GM12875 (cell line): ENCODE data around the gene MMS19.

ENCODE experiments used
- H3K4me3 ChIP-seq: one replicate; pipeline ENCODE4 v1.5.1; 2011; ENCODE audit warnings: low read depth, low read length, control low read depth
- CTCF ChIP-seq: IDR thresholded peaks from 2 replicates; pipeline ENCODE4 v1.5.1; 2011; ENCODE audit warnings: low read depth, mild to moderate bottlenecking, control low read depth, inconsistent platforms, low read length, moderate library complexity, borderline replicate concordance; ENCODE audit not compliant: insufficient read depth

Gene MMS19

GRCh38 chr10:97540669-97541500 is 42.7 kb upstream of the MMS19 start:
- H3K4me3 ChIP-seq, result no peak overlapping the region
- no peak for TF ChIP-seq CTCF

GRCh38 chr10:97539523-97540200 is 41.4 kb upstream of the MMS19 start:
- no peak for TF ChIP-seq CTCF
- H3K4me3 ChIP-seq, result no peak overlapping the region

GRCh38 chr10:97538839-97539238 is 40.6 kb upstream of the MMS19 start:
- no peak for TF ChIP-seq CTCF
- H3K4me3 ChIP-seq, result no peak overlapping the region

GRCh38 chr10:97538411-97538810 is 40.2 kb upstream of the MMS19 start:
- TF ChIP-seq CTCF, result no peak
- H3K4me3 ChIP-seq, result no peak overlapping the region

GRCh38 chr10:97537186-97537869 is 39.1 kb upstream of the MMS19 start:
- TF ChIP-seq CTCF, result no peak
- no peak overlapping the region for H3K4me3 ChIP-seq

GRCh38 chr10:97534746-97535367 is 36.6 kb upstream of the MMS19 start:
- TF ChIP-seq CTCF, result peak; percentile 78
- H3K4me3 ChIP-seq, result no peak overlapping the region
